ENCODE data around the gene UBA3. TPM values are rescaled to one million over a fixed set of nuclear protein-coding genes. Genes with fewer than 3 reads are reported as not detected.

UBA3 gene
- total and polyA plus RNA-seq, 10 of the 15 experiments (the other 5 are each of a cell fraction or from before 2014, with no cell fraction given) = 72.9 to 131 (median 102) TPM

- no peaks in the 10 kb centered on the region for H3K9me3 ChIP-seq (replicated peaks; ENCODE audit: control insufficient read depth, insufficient read depth, low read length)
- peaks cover 85% of the 10 kb centered on the region for H3K79me2 ChIP-seq (ENCODE audit: control insufficient read depth, insufficient read depth, low read length)
- CTCF ChIA-PET = interaction anchor here (0.7 to 2.2 kb wide), 8 partner anchors 11 to 58 kb away, joined by 3 to 13 read pairs (median 4); partner anchors contain the start of gene TMF1
- peak overlapping the region; percentile 46 for H3K4me2 ChIP-seq (ENCODE audit: control insufficient read depth, insufficient read depth)
- RAD21 ChIA-PET (ENCODE audit: unreplicated experiment) = interaction anchor here (0.9 to 16.7 kb wide), 9 partner anchors 11 to 315 kb away, joined by 3 to 152 read pairs (median 4); partner anchors contain the start of genes ARL6IP5, TMF1 and UBA3
- no peak for FAIRE-seq
- no peak overlapping the region for H2AFZ ChIP-seq (ENCODE audit: control insufficient read depth, low read depth, low read length)
- peak; percentile 35 for ATAC-seq
- H4K20me1 ChIP-seq (ENCODE audit: control insufficient read depth, insufficient read depth) = no peaks in the 10 kb centered on the region
- H3K4me1 ChIP-seq (ENCODE audit: control insufficient read depth, insufficient read depth, low read length) = peaks cover 50% of the 10 kb centered on the region
- H3K36me3 ChIP-seq (ENCODE audit: control insufficient read depth in 2 of 2, insufficient read depth in 2 of 2, low read length in 1 of 2) = peaks cover 0 to 19% of the 10 kb centered on the region in 2 experiments; a peak in 3 of 4 replicates
- intact Hi-C loops (cut with micrococcal nuclease; ENCODE audit: unreplicated experiment) (no loop called here), in situ Hi-C loops (cut with MboI) (no loop called here)
- WGBS (ENCODE audit: insufficient coverage, insufficient replicate concordance, low lambda C conversion rate, missing lambda C conversion rate) = 2% methylated on average over 8 of the region's 8 CpGs
- peak overlapping the region; percentile 58 for H3K9ac ChIP-seq (ENCODE audit: control insufficient read depth, insufficient read depth, low read length)
- SMC1A ChIA-PET (ENCODE audit: uncharacterized antibody, unreplicated experiment) = interaction anchor here (0.6 to 19.6 kb wide), 16 partner anchors 8 to 231 kb away, joined by 3 to 234 read pairs (median 4); partner anchors contain the start of genes ARL6IP5, TMF1 and UBA3
- H3K4me3 ChIP-seq = peak overlapping the region; percentile 31
- no TSS peak for BruUV-seq (replicated peaks)
- no peaks in the 10 kb centered on the region for H3K27me3 ChIP-seq (replicated peaks in 1 of 2; ENCODE audit: control insufficient read depth in 2 of 2, insufficient read depth in 2 of 2, low read length in 1 of 2)
- H3K27ac ChIP-seq (ENCODE audit: control insufficient read depth, insufficient read depth) = peak overlapping the region; percentile 49
- POLR2A ChIA-PET = interaction anchor here (0.7 to 3.3 kb wide), 3 partner anchors 10 to 232 kb away, joined by 3 to 26 read pairs (median 14); partner anchors contain the start of genes ARL6IP5 and UBA3
- no peak for DNase-seq (ENCODE audit: low read depth, low spot score)
- no peak for TF ChIP-seq SUPT20H (IDR thresholded peaks at IDR 0.05; ENCODE audit: borderline replicate concordance, control insufficient read depth, low read depth, low read length)
- TF ChIP-seq MTA2 (IDR thresholded peaks at IDR 0.05; ENCODE audit: low read depth) = peak; percentile 9; the same call in 1 of the 2 replicates
- TF ChIP-seq NFIC (IDR thresholded peaks at IDR 0.05; ENCODE audit: low read depth, low read length) = peak; percentile 57; the same call in 1 of the 2 replicates
- TF ChIP-seq CREM (IDR thresholded peaks at IDR 0.05; ENCODE audit: low read depth) = no peak; the same call in 1 of the 2 replicates
- TF ChIP-seq RUNX3 (IDR thresholded peaks at IDR 0.05; ENCODE audit: low read length) = peak; percentile 66
- no peak for TF ChIP-seq NFYA (IDR thresholded peaks at IDR 0.05; ENCODE audit: borderline replicate concordance, low read depth, low read length)
- TF ChIP-seq, protein P1, sequence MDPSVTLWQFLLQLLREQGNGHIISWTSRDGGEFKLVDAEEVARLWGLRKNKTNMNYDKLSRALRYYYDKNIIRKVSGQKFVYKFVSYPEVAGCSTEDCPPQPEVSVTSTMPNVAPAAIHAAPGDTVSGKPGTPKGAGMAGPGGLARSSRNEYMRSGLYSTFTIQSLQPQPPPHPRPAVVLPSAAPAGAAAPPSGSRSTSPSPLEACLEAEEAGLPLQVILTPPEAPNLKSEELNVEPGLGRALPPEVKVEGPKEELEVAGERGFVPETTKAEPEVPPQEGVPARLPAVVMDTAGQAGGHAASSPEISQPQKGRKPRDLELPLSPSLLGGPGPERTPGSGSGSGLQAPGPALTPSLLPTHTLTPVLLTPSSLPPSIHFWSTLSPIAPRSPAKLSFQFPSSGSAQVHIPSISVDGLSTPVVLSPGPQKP (IDR thresholded peaks at IDR 0.05; ENCODE audit: low read depth, low read length) = no peak
- peak; percentile 29; the same call in 1 of the 2 replicates for TF ChIP-seq DPF2 (IDR thresholded peaks at IDR 0.05)
- TF ChIP-seq PAX8 (IDR thresholded peaks at IDR 0.05) = no peak
- 0 out of 2 replicates have a peak, but pooled peaks have one; percentile 65 for TF ChIP-seq MTA3 (IDR thresholded peaks at IDR 0.05; ENCODE audit: borderline replicate concordance, low read length)
- peak; percentile 73 for TF ChIP-seq EED (IDR thresholded peaks at IDR 0.05; ENCODE audit: low read depth)
- no peak for TF ChIP-seq POLR2AphosphoS2 (IDR thresholded peaks at IDR 0.05; ENCODE audit: low read depth, low read length)
- no peak for TF ChIP-seq MXI1 (IDR thresholded peaks at IDR 0.05; ENCODE audit: low read depth, low read length)
- no peak for TF ChIP-seq BACH1 (IDR thresholded peaks at IDR 0.05; ENCODE audit: borderline replicate concordance)
- no peak for TF ChIP-seq NFYB (IDR thresholded peaks at IDR 0.05; ENCODE audit: insufficient read depth, low read depth, low read length)
- TF ChIP-seq NFXL1 (IDR thresholded peaks at IDR 0.05; ENCODE audit: borderline replicate concordance) = no peak
- TF ChIP-seq RELA (IDR thresholded peaks at IDR 0.05; ENCODE audit: borderline replicate concordance, partially characterized antibody) = peak; percentile 67
- TF ChIP-seq CREB1 (IDR thresholded peaks at IDR 0.05; ENCODE audit: low read depth) = 0 out of 2 replicates have a peak, but pooled peaks have one; percentile 23
- peak; percentile 50 to 71; a peak in 3 of 4 replicates for TF ChIP-seq IKZF2 (IDR thresholded peaks at IDR 0.05)
- no peak for TF ChIP-seq NR2C1 (IDR thresholded peaks at IDR 0.05)
- peak; percentile 45; the same call in 1 of the 2 replicates for TF ChIP-seq RELB (IDR thresholded peaks at IDR 0.05; ENCODE audit: low read depth)
- no peak for TF ChIP-seq SMAD1 (IDR thresholded peaks at IDR 0.05; ENCODE audit: low read depth, partially characterized antibody)
- peak; percentile 56 for TF ChIP-seq IKZF1 (conservative IDR thresholded peaks at IDR 0.05)
These were observed 14.5 kb upstream of the UBA3 start for GRCh38 chr3:69094467-69095205.
